ENCODE data around the gene ZCCHC14. TPM values are rescaled to one million over a fixed set of nuclear protein-coding genes. Genes with fewer than 3 reads are reported as not detected.
A peak's percentile ranks its signal among the peaks of the same experiment; 100 is the strongest.
"Not testable (repeated sequence)": the region's sequence is repeated elsewhere in the genome, so short reads cannot be mapped to it uniquely, and the experiment has no call there.

ZCCHC14 gene
- total RNA-seq, 6 donors from 2014 or later, result 17.2 to 35.3 (median 26.3) TPM

- H3K36me3 ChIP-seq, result peaks cover 0 to 2% (median 0%) of the 10 kb centered on the region in 4 donors
- no peak overlapping the region for H3K4me3 ChIP-seq
- TF ChIP-seq POLR2AphosphoS5 (IDR thresholded peaks at IDR 0.05) (no peak), POLR2A (IDR thresholded peaks at IDR 0.05) (no peak), EP300 (IDR thresholded peaks at IDR 0.05) (no peak), CTCF (IDR thresholded peaks at IDR 0.05) (no peak)
- WGBS, 2 donors, result 82 to 86% methylated on average over 7 to 8 of the region's 8 CpGs
- no peak for ATAC-seq (ENCODE audit: low FRiP score in 2 of 2)
- no peaks in the 10 kb centered on the region for H3K27me3 ChIP-seq
- H3K27ac ChIP-seq, result no peak overlapping the region
- peaks cover 63 to 68% (median 66%) of the 10 kb centered on the region in 4 donors for H3K4me1 ChIP-seq
- no peak for DNase-seq
- no peaks in the 10 kb centered on the region for H3K9me3 ChIP-seq
Measured at GRCh38 chr16:87486282-87486681, 6.5 kb downstream of the ZCCHC14 start.

DNA sequence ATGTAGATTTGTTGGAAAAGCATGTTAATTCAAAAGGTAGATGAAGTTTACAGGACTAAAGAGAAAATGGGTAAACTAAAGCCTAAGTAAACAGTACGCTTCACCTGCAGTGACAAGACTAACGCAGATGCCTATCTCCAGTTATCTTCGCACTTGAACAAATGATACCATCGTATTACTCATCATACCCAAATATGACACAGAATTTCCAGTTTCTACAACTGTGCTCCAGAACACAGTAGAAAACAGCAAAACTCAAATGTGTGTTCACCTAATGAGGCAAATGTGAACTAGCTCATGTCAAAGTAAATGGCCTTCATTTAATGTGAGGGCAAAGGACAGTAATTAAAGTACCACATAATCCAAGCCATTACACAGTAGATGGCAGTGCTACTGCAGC, 7.0 kb downstream of the ZCCHC14 start:
- DNase-seq; H3K36me3 ChIP-seq; H3K4me3 ChIP-seq; ATAC-seq (ENCODE audit: low FRiP score in 2 of 2); H3K27me3 ChIP-seq; H3K9me3 ChIP-seq: not testable (repeated sequence)
- WGBS, 2 donors, result 88 to 90% methylated on average over 4 of the region's 4 CpGs
- Histone ChIP-seq H3K4me1 (peaks cover 59 to 67% (median 62%) of the 10 kb centered on the region in 4 donors), H3K27ac (peak overlapping the region in 2 of 4 donors; percentile 18 to 60)

- 53 to 58% methylated on average over 21 to 22 of the region's 22 CpGs for WGBS, 2 donors
- H3K4me1 ChIP-seq, result peaks cover 50 to 60% (median 52%) of the 10 kb centered on the region in 4 donors
- H3K27ac ChIP-seq, result peak overlapping the region in 3 of 4 donors; percentile 18 to 60 (median 30)
- no peak for TF ChIP-seq EP300 (IDR thresholded peaks at IDR 0.05)
- no peak for TF ChIP-seq CTCF (IDR thresholded peaks at IDR 0.05)
- TF ChIP-seq POLR2AphosphoS5 (IDR thresholded peaks at IDR 0.05), result no peak
- no peak for TF ChIP-seq POLR2A (IDR thresholded peaks at IDR 0.05)
- DNase-seq (no peak), ATAC-seq (ENCODE audit: low FRiP score in 2 of 2) (no peak)
- no peaks in the 10 kb centered on the region for H3K27me3 ChIP-seq
- no peaks in the 10 kb centered on the region for H3K9me3 ChIP-seq
- peaks cover 0 to 2% (median 0%) of the 10 kb centered on the region in 4 donors for H3K36me3 ChIP-seq
- no peak overlapping the region for H3K4me3 ChIP-seq
Measured at GRCh38 chr16:87484487-87485331, 8.1 kb downstream of the ZCCHC14 start.

DNA sequence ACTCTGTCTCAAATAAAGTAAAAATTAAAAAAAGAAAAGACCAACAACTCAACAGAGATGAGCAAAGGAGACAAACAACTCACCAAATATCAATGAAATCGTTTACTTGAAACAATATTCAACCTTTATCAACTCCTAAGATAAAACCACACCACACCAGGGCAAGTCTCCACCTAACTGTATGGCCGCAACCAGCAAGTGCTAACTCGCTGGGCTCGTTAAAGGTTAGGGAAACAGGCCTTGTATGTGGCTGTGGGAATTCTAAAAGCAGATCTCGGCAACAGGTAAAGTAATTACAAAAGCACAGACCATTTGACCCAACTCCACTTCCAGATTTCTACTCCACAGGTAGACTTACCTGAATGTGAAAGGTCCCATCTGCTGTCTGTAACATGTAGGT, 9.3 kb downstream of the ZCCHC14 start:
- Histone ChIP-seq H3K4me3 (no peak overlapping the region), H3K4me1 (peaks cover 39 to 49% (median 44%) of the 10 kb centered on the region in 4 donors), H3K9me3 (no peaks in the 10 kb centered on the region), H3K36me3 (peaks cover 0 to 2% (median 0%) of the 10 kb centered on the region in 4 donors), H3K27ac (no peak overlapping the region), H3K27me3 (no peaks in the 10 kb centered on the region)
- ATAC-seq (ENCODE audit: low FRiP score in 2 of 2) (no peak), DNase-seq (no peak)
- 86 to 89% methylated on average over 5 of the region's 5 CpGs for WGBS, 2 donors
- TF ChIP-seq POLR2AphosphoS5 (IDR thresholded peaks at IDR 0.05) (no peak), EP300 (IDR thresholded peaks at IDR 0.05) (no peak), CTCF (IDR thresholded peaks at IDR 0.05) (no peak), POLR2A (IDR thresholded peaks at IDR 0.05) (no peak)

DNA sequence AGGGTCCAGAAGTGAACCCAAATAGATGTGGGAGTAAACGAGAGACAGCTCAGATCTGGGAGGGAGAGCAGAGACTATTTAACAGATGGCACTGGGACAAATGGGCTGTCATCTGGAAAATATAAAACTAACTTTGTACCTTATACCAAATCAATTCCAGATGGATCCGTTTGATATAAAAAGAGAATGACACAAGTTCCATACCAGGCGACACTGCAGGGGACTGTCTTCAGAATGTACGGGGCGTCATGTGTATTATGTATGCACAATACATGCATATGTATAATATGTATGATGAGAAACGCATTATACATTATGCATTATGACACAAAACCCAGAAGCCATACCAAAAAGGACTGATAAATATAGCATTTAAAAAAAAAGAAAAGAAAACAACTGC, 10.2 kb downstream of the ZCCHC14 start:
- H3K4me1 ChIP-seq, result peaks cover 30 to 43% (median 38%) of the 10 kb centered on the region in 4 donors
- H3K27ac ChIP-seq; DNase-seq; H3K9me3 ChIP-seq; ATAC-seq (ENCODE audit: low FRiP score in 2 of 2); H3K27me3 ChIP-seq; H3K36me3 ChIP-seq; H3K4me3 ChIP-seq: not testable (repeated sequence)
- 89 to 97% methylated on average over 6 of the region's 6 CpGs for WGBS, 2 donors

DNA sequence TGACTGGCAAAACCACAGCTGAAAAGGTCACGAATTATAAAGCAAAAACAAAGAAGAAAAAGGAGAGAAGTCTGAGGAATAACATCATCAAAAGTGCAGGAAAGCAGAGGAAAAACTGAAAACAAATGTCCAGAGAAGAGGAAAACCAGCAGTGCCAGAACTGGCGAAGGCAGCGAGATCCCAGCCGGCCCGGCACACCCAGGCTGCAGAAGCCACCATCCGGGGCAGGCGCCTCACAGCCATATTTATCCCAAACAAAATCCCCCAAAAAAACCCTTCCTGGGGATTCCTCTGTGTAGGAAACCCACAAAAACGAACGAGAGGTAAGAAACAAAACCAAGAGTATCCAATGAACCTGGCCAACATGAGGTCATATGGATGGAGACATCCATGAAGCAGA, 10.6 kb downstream of the ZCCHC14 start:
- Histone ChIP-seq H3K27me3 (no peaks in the 10 kb centered on the region), H3K9me3 (no peaks in the 10 kb centered on the region), H3K4me3 (no peak overlapping the region), H3K36me3 (peaks cover 0 to 2% (median 0%) of the 10 kb centered on the region in 4 donors), H3K4me1 (peaks cover 26 to 39% (median 34%) of the 10 kb centered on the region in 4 donors), H3K27ac (no peak overlapping the region)
- DNase-seq (no peak), ATAC-seq (ENCODE audit: low FRiP score in 2 of 2) (no peak)
- TF ChIP-seq CTCF (IDR thresholded peaks at IDR 0.05) (no peak), POLR2AphosphoS5 (IDR thresholded peaks at IDR 0.05) (no peak), EP300 (IDR thresholded peaks at IDR 0.05) (no peak), POLR2A (IDR thresholded peaks at IDR 0.05) (no peak)
- WGBS, 2 donors, result 90 to 96% methylated on average over 9 of the region's 9 CpGs

DNA sequence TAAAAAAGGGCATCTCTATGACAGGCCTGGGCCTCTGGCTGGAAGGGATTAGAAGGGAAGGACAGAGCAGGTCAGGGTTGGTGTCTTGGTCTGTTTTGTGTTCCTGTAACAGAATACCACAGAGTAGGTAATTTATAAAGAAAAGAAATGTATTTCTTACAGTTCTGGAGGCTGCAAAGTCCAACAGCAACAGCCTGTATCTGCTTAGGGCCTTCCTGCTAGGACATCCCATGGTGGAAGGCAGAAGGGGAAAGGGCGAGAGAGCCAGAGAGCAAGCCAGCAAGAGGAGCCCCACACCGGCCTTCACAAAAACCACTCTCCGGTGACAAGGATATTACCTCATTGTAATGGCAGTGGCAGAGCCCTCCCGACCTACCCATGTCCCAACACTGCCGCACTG, 11.1 kb downstream of the ZCCHC14 start:
- 78 to 100% methylated on average over 4 to 5 of the region's 5 CpGs for WGBS, 2 donors
- H3K9me3 ChIP-seq; H3K4me3 ChIP-seq; H3K27ac ChIP-seq; H3K27me3 ChIP-seq; H3K36me3 ChIP-seq; ATAC-seq (ENCODE audit: low FRiP score in 2 of 2); DNase-seq: not testable (repeated sequence)
- H3K4me1 ChIP-seq, result peaks cover 21 to 33% (median 29%) of the 10 kb centered on the region in 4 donors

Measured in upper lobe of left lung (tissue), 6 donors.